ENCODE results near the gene COL4A6.

COL4A6 gene

GRCh38 chrX:108267557-108267956, 170.7 kb downstream of the COL4A6 start:
- ChIA-PET POLR2A (no interaction called here), CTCF (interaction anchor here (0.5 to 1.1 kb wide), 3 partner anchors 16 to 43 kb away, joined by 3 to 4 read pairs (median 4); no protein-coding TSS in a partner anchor)
- Histone ChIP-seq H3K4me1 (ENCODE audit: control insufficient read depth, insufficient read depth, low read length) (peaks cover 3% of the 10 kb centered on the region), H3K4me3 (ENCODE audit: low read depth, low read length) (no peak overlapping the region), H3K9me3 (ENCODE audit: control insufficient read depth, insufficient read depth, low read depth, low read length) (no peaks in the 10 kb centered on the region), H3K27ac (ENCODE audit: extremely low read depth, low read depth, low read length) (no peak overlapping the region), H3K36me3 (ENCODE audit: control insufficient read depth in 2 of 2, insufficient read depth in 1 of 2, low read length in 2 of 2) (no peaks in the 10 kb centered on the region)
- TF ChIP-seq PRDM1 (tag by site-specific recombination; IDR thresholded peaks at IDR 0.05) (no peak), ZNF585B (tag by site-specific recombination; IDR thresholded peaks at IDR 0.05) (no peak), ZNF26 (tag by site-specific recombination; IDR thresholded peaks at IDR 0.05) (no peak), ZNF211 (tag by site-specific recombination; IDR thresholded peaks at IDR 0.05; ENCODE audit: low read depth) (no peak), ZNF449 (tag by site-specific recombination; IDR thresholded peaks at IDR 0.05) (no peak), ZNF645 (tag by site-specific recombination; IDR thresholded peaks at IDR 0.05) (no peak), ZNF184 (tag by site-specific recombination; IDR thresholded peaks at IDR 0.05) (no peak)

GRCh38 chrX:108264376-108264775, 173.8 kb downstream of the COL4A6 start:
- Histone ChIP-seq H3K4me1 (ENCODE audit: control insufficient read depth, insufficient read depth, low read length) (no peaks in the 10 kb centered on the region), H3K4me3 (ENCODE audit: low read depth, low read length) (no peak overlapping the region), H3K27ac (ENCODE audit: extremely low read depth, low read depth, low read length) (no peak overlapping the region), H3K9me3 (ENCODE audit: control insufficient read depth, insufficient read depth, low read depth, low read length) (no peaks in the 10 kb centered on the region), H3K36me3 (ENCODE audit: control insufficient read depth in 2 of 2, insufficient read depth in 1 of 2, low read length in 2 of 2) (no peaks in the 10 kb centered on the region)
- TF ChIP-seq ZNF175 (tag by site-specific recombination; IDR thresholded peaks at IDR 0.05) (no peak), GFI1B (tag by site-specific recombination; IDR thresholded peaks at IDR 0.05) (no peak), ZSCAN23 (tag by site-specific recombination; IDR thresholded peaks at IDR 0.05) (no peak), REST (tag by site-specific recombination; IDR thresholded peaks at IDR 0.05) (no peak), ZNF202 (tag by site-specific recombination; IDR thresholded peaks at IDR 0.05; ENCODE audit: borderline replicate concordance) (no peak), HOXA7 (CRISPR knock-in tag; IDR thresholded peaks at IDR 0.05; ENCODE audit: borderline replicate concordance) (no peak), ZXDB (tag by site-specific recombination; IDR thresholded peaks at IDR 0.05) (no peak), REPIN1 (tag by site-specific recombination; IDR thresholded peaks at IDR 0.05; ENCODE audit: low read depth) (no peak), ZSCAN5A (tag by site-specific recombination; IDR thresholded peaks at IDR 0.05) (no peak)
- POLR2A ChIA-PET, result no interaction called here
- CTCF ChIA-PET, result interaction anchor here (0.5 to 1.4 kb wide), 3 partner anchors 40 to 274 kb away, joined by 3 read pairs; no protein-coding TSS in a partner anchor
